ENCODE measurements around the gene MEGF11.

- TF ChIP-seq, protein P1, sequence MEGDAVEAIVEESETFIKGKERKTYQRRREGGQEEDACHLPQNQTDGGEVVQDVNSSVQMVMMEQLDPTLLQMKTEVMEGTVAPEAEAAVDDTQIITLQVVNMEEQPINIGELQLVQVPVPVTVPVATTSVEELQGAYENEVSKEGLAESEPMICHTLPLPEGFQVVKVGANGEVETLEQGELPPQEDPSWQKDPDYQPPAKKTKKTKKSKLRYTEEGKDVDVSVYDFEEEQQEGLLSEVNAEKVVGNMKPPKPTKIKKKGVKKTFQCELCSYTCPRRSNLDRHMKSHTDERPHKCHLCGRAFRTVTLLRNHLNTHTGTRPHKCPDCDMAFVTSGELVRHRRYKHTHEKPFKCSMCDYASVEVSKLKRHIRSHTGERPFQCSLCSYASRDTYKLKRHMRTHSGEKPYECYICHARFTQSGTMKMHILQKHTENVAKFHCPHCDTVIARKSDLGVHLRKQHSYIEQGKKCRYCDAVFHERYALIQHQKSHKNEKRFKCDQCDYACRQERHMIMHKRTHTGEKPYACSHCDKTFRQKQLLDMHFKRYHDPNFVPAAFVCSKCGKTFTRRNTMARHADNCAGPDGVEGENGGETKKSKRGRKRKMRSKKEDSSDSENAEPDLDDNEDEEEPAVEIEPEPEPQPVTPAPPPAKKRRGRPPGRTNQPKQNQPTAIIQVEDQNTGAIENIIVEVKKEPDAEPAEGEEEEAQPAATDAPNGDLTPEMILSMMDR (IDR thresholded peaks at IDR 0.05), result no peak
- TF ChIP-seq POLR2AphosphoS5 (IDR thresholded peaks at IDR 0.05; ENCODE audit: insufficient read depth in 1 of 2, low read depth in 1 of 2), result no peak
- no peak for TF ChIP-seq POLR2A (IDR thresholded peaks at IDR 0.05)
These were observed 36.5 kb upstream of the MEGF11 start for GRCh38 chr15:66290007-66290406.
